Stimulated activated naive CD8-positive, alpha-beta T cell treated with anti-CD3 and anti-CD28 coated beads, Interleukin-15, amount 100 ng/mL, for 72 hours (primary cell): Measurements from ENCODE around the gene DOCK1.
"Not testable (repeated sequence)": the region's sequence is repeated elsewhere in the genome, so short reads cannot be mapped to it uniquely, and the experiment has no call there.

Experiments
- ATAC-seq: fragments of 150-1000 bp; cut with Tn5 transposase; 2 replicates; pipeline ENCODE4 v1.10.0; 2021; ENCODE audit warnings: mild to moderate bottlenecking, moderate library complexity
- DNase-seq, 2 donors: peaks; one replicate each; pipeline ENCODE4 v3.0.0; 2021 to 2022
- H3K27ac Mint-ChIP-seq, 2 donors: one replicate each; pipeline ENCODE4 v1.8.0; 2022; ENCODE audit warnings: mild to moderate bottlenecking in 2 of 2, mixed read lengths in 2 of 2, moderate library complexity in 2 of 2
- H3K27me3 Mint-ChIP-seq: one replicate; pipeline ENCODE4 v1.8.0; 2022; ENCODE audit warnings: mixed read lengths
- H3K4me1 Mint-ChIP-seq: one replicate; pipeline ENCODE4 v1.8.0; 2022; ENCODE audit warnings: mild to moderate bottlenecking, mixed read lengths
- H3K4me3 Mint-ChIP-seq, 2 donors: one replicate each; pipeline ENCODE4 v1.8.0; 2022; ENCODE audit warnings: mild to moderate bottlenecking in 2 of 2, mixed read lengths in 2 of 2, moderate library complexity in 1 of 2
- H3K9me3 Mint-ChIP-seq, 2 donors: one replicate each; pipeline ENCODE4 v1.8.0; 2022; ENCODE audit warnings: mixed read lengths in 2 of 2

Gene DOCK1

GRCh38 chr10:127278001-127278400 is 372.8 kb downstream of the DOCK1 start:
- H3K4me1 Mint-ChIP-seq, result no peaks in the 10 kb centered on the region
- ATAC-seq (no peak), DNase-seq (no peak)
- H3K9me3 Mint-ChIP-seq, result no peaks in the 10 kb centered on the region
- H3K27ac Mint-ChIP-seq, result no peak overlapping the region
- H3K4me3 Mint-ChIP-seq, result no peak overlapping the region
- H3K27me3 Mint-ChIP-seq, result peaks cover 31% of the 10 kb centered on the region

GRCh38 chr10:127279334-127279774 is 374.1 kb downstream of the DOCK1 start:
- Mint-ChIP-seq H3K27me3 (peaks cover 24% of the 10 kb centered on the region), H3K27ac (no peak overlapping the region), H3K4me3 (no peak overlapping the region), H3K9me3 (no peaks in the 10 kb centered on the region), H3K4me1 (no peaks in the 10 kb centered on the region)
- ATAC-seq, result no peak
- no peak for DNase-seq

- no peaks in the 10 kb centered on the region for H3K9me3 Mint-ChIP-seq
- H3K27me3 Mint-ChIP-seq, result peaks cover 18% of the 10 kb centered on the region
- H3K4me3 Mint-ChIP-seq, result no peak overlapping the region
- no peak overlapping the region for H3K27ac Mint-ChIP-seq
- ATAC-seq (no peak), DNase-seq (no peak)
- no peaks in the 10 kb centered on the region for H3K4me1 Mint-ChIP-seq
Measured at GRCh38 chr10:127280446-127280845, 375.2 kb downstream of the DOCK1 start.

GRCh38 chr10:127283017-127283416 is 377.8 kb downstream of the DOCK1 start:
- no peak for DNase-seq
- ATAC-seq, result no peak
- Mint-ChIP-seq H3K9me3 (peaks cover 0 to 3% of the 10 kb centered on the region in 2 donors), H3K27ac (no peak overlapping the region), H3K4me1 (no peaks in the 10 kb centered on the region), H3K4me3 (no peak overlapping the region), H3K27me3 (peaks cover 22% of the 10 kb centered on the region)

- Mint-ChIP-seq H3K4me3 (no peak overlapping the region), H3K27me3 (peaks cover 22% of the 10 kb centered on the region), H3K27ac (no peak overlapping the region), H3K9me3 (peaks cover 0 to 6% of the 10 kb centered on the region in 2 donors), H3K4me1 (no peaks in the 10 kb centered on the region)
- DNase-seq (no peak), ATAC-seq (no peak)
Measured at GRCh38 chr10:127283576-127283975, 378.3 kb downstream of the DOCK1 start.

- H3K27ac Mint-ChIP-seq, result no peak overlapping the region
- DNase-seq, result no peak
- H3K4me1 Mint-ChIP-seq, result peaks cover 26% of the 10 kb centered on the region
- H3K9me3 Mint-ChIP-seq, result peaks cover 0 to 6% of the 10 kb centered on the region in 2 donors
- no peak overlapping the region for H3K4me3 Mint-ChIP-seq
- no peak for ATAC-seq
- peaks cover 37% of the 10 kb centered on the region for H3K27me3 Mint-ChIP-seq
Measured at GRCh38 chr10:127290850-127291249, 385.6 kb downstream of the DOCK1 start.

GRCh38 chr10:127291329-127291728 is 386.1 kb downstream of the DOCK1 start:
- Mint-ChIP-seq H3K27ac (no peak overlapping the region), H3K27me3 (peaks cover 41% of the 10 kb centered on the region), H3K9me3 (peaks cover 0 to 6% of the 10 kb centered on the region in 2 donors), H3K4me1 (peaks cover 31% of the 10 kb centered on the region), H3K4me3 (no peak overlapping the region)
- DNase-seq, result no peak
- ATAC-seq, result no peak

GRCh38 chr10:127292888-127293287 is 387.7 kb downstream of the DOCK1 start:
- Mint-ChIP-seq H3K4me3 (no peak overlapping the region), H3K27me3 (peaks cover 51% of the 10 kb centered on the region), H3K9me3 (peaks cover 0 to 4% of the 10 kb centered on the region in 2 donors), H3K27ac (no peak overlapping the region), H3K4me1 (peaks cover 32% of the 10 kb centered on the region)
- ATAC-seq (no peak), DNase-seq (no peak)

- ATAC-seq, result peak; percentile 98
- H3K4me1 Mint-ChIP-seq, result peaks cover 32% of the 10 kb centered on the region
- peak overlapping the region; percentile 22 to 70 for H3K27ac Mint-ChIP-seq
- H3K9me3 Mint-ChIP-seq, result no peaks in the 10 kb centered on the region
- peak; percentile 40 to 69 for DNase-seq
- peaks cover 51% of the 10 kb centered on the region for H3K27me3 Mint-ChIP-seq
- H3K4me3 Mint-ChIP-seq, result peak overlapping the region; percentile 44 to 46
Measured at GRCh38 chr10:127293640-127294039, 388.4 kb downstream of the DOCK1 start.

GRCh38 chr10:127296696-127297095 is 391.5 kb downstream of the DOCK1 start:
- ATAC-seq (no peak), DNase-seq (no peak)
- Mint-ChIP-seq H3K4me1 (peaks cover 32% of the 10 kb centered on the region), H3K4me3 (no peak overlapping the region), H3K9me3 (no peaks in the 10 kb centered on the region), H3K27me3 (peaks cover 44% of the 10 kb centered on the region), H3K27ac (no peak overlapping the region)

GRCh38 chr10:127298381-127298780 is 393.2 kb downstream of the DOCK1 start:
- Mint-ChIP-seq H3K9me3 (no peaks in the 10 kb centered on the region), H3K27ac (no peak overlapping the region), H3K27me3 (peaks cover 38% of the 10 kb centered on the region), H3K4me1 (peaks cover 18% of the 10 kb centered on the region), H3K4me3 (no peak overlapping the region)
- ATAC-seq, result no peak
- no peak for DNase-seq

GRCh38 chr10:127299192-127299591 is 394.0 kb downstream of the DOCK1 start:
- H3K27me3 Mint-ChIP-seq, result peaks cover 38% of the 10 kb centered on the region
- not testable (repeated sequence) for ATAC-seq

GRCh38 chr10:127299956-127300689 is 394.9 kb downstream of the DOCK1 start:
- no peak for ATAC-seq
- Mint-ChIP-seq H3K4me3 (no peak overlapping the region), H3K9me3 (no peaks in the 10 kb centered on the region), H3K27me3 (peaks cover 38% of the 10 kb centered on the region), H3K27ac (no peak overlapping the region), H3K4me1 (peaks cover 7% of the 10 kb centered on the region)
- DNase-seq, result no peak

More at GRCh38 chr10:127299192-127299591, 394.0 kb downstream of the DOCK1 start:
- H3K4me1 Mint-ChIP-seq, H3K9me3 Mint-ChIP-seq, H3K27ac Mint-ChIP-seq, H3K4me3 Mint-ChIP-seq, DNase-seq: not testable (repeated sequence)

GRCh38 chr10:127300868-127301321 is 395.7 kb downstream of the DOCK1 start:
- peaks cover 37% of the 10 kb centered on the region for H3K27me3 Mint-ChIP-seq
- ATAC-seq, result no peak
- peaks cover 5% of the 10 kb centered on the region for H3K4me1 Mint-ChIP-seq
- DNase-seq, result no peak
- H3K9me3 Mint-ChIP-seq, result no peaks in the 10 kb centered on the region
- no peak overlapping the region for H3K27ac Mint-ChIP-seq
- H3K4me3 Mint-ChIP-seq, result no peak overlapping the region

GRCh38 chr10:127302343-127302742 is 397.1 kb downstream of the DOCK1 start:
- H3K4me1 Mint-ChIP-seq, result no peaks in the 10 kb centered on the region
- no peak overlapping the region for H3K27ac Mint-ChIP-seq
- peaks cover 24% of the 10 kb centered on the region for H3K27me3 Mint-ChIP-seq
- no peak overlapping the region for H3K4me3 Mint-ChIP-seq
- DNase-seq (no peak), ATAC-seq (no peak)
- no peaks in the 10 kb centered on the region for H3K9me3 Mint-ChIP-seq

GRCh38 chr10:127303105-127303504 is 397.9 kb downstream of the DOCK1 start:
- peaks cover 32% of the 10 kb centered on the region for H3K27me3 Mint-ChIP-seq
- DNase-seq (no peak), ATAC-seq (no peak)
- no peaks in the 10 kb centered on the region for H3K4me1 Mint-ChIP-seq
- no peak overlapping the region for H3K27ac Mint-ChIP-seq
- peaks cover 0 to 4% of the 10 kb centered on the region in 2 donors for H3K9me3 Mint-ChIP-seq
- no peak overlapping the region for H3K4me3 Mint-ChIP-seq
